ENCODE data around the gene RPP25.

DNA sequence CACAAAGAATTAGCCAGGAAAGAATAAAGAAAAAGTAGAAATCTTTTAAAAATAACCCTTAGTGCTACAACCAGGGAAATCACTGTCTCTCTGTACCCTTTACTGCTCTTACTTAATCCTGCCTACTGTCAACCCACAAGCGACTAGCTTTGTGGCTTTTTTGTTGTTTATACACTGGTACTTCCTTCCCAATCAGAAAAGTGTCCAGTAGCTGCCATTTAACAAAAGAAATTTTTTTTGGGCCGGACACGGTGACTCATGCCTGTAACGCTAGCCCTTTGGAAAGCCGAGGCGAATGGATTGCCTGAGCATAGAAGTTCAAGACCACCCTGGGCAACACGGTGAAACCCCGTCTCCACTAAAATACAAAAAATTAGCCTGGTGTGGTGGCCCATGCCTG, 36.1 kb downstream of the RPP25 start:
- TF ChIP-seq, protein P1, sequence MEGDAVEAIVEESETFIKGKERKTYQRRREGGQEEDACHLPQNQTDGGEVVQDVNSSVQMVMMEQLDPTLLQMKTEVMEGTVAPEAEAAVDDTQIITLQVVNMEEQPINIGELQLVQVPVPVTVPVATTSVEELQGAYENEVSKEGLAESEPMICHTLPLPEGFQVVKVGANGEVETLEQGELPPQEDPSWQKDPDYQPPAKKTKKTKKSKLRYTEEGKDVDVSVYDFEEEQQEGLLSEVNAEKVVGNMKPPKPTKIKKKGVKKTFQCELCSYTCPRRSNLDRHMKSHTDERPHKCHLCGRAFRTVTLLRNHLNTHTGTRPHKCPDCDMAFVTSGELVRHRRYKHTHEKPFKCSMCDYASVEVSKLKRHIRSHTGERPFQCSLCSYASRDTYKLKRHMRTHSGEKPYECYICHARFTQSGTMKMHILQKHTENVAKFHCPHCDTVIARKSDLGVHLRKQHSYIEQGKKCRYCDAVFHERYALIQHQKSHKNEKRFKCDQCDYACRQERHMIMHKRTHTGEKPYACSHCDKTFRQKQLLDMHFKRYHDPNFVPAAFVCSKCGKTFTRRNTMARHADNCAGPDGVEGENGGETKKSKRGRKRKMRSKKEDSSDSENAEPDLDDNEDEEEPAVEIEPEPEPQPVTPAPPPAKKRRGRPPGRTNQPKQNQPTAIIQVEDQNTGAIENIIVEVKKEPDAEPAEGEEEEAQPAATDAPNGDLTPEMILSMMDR (conservative IDR thresholded peaks at IDR 0.05): no peak
- TF ChIP-seq ZFX (IDR thresholded peaks at IDR 0.05): no peak
